B cell (primary cell): ENCODE measurements around the gene MPST. TPM values are rescaled to one million over a fixed set of nuclear protein-coding genes. Genes with fewer than 3 reads are reported as not detected.

Experiments
- ATAC-seq: fragments of 200-7000 bp; cut with Tn5 transposase; one replicate; pipeline ENCODE4 v1.10.0; 2021; ENCODE audit warnings: low read depth, mild to moderate bottlenecking, moderate number of reproducible peaks, moderate library complexity
- CTCF ChIA-PET: fragments of 350-600 bp; sonication (Branson Sonifier 250); formaldehyde crosslinking; loops from one replicate; lab custom pipeline; 2021; ENCODE audit warnings: antibody characterized with exemption, inconsistent platforms; lab: Charles Lee
- POLR2A ChIA-PET: fragments of 350-600 bp; sonication (Branson Sonifier 250); formaldehyde crosslinking; loops from one replicate; lab custom pipeline; 2021; ENCODE audit warnings: antibody characterized with exemption; lab: Charles Lee
- DNase-seq: peaks from one replicate; pipeline ENCODE4 v3.0.0; 2013
- H2AFZ ChIP-seq: 2 replicates; pipeline ENCODE4 v1.6.1; 2012; ENCODE audit warnings: mild to moderate bottlenecking, low read depth, low read length; ENCODE audit not compliant: insufficient read depth, poor library complexity, severe bottlenecking
- H3K27ac ChIP-seq, 2 donors: 1 replicate in 1 of 2; 2 replicates in 1 of 2; pipeline ENCODE4 v1.5.1; 2012 to 2013; ENCODE audit warnings: low read length in 2 of 2, mild to moderate bottlenecking in 2 of 2, moderate library complexity in 1 of 2
- H3K27me3 ChIP-seq, 4 experiments: fragments of 200-600 bp in 1 of 4; sonication (generic) in 1 of 4; replicated peaks in 1 of 4; 1 replicate in 2 of 4; 2 replicates in 2 of 4; pipeline versions ENCODE4 v1.6.1 to v1.7.0; 2013 to 2016; ENCODE audit warnings: low read length in 3 of 4, mild to moderate bottlenecking in 2 of 4, mixed read lengths in 1 of 4, moderate library complexity in 1 of 4; ENCODE audit not compliant: insufficient read depth in 4 of 4, control insufficient read depth in 3 of 4; ENCODE audit errors: control extremely low read depth in 1 of 4
- H3K36me3 ChIP-seq, 2 experiments: replicated peaks in 1 of 2; 1 replicate in 1 of 2; 2 replicates in 1 of 2; pipeline versions ENCODE4 v1.6.1 to v1.7.1; 2013; ENCODE audit warnings: low read length in 1 of 2; ENCODE audit not compliant: insufficient read depth in 2 of 2, control insufficient read depth in 1 of 2; ENCODE audit errors: control extremely low read depth in 1 of 2, extremely low read depth in 1 of 2
- H3K4me1 ChIP-seq, 2 donors: fragments of 200-600 bp in 1 of 2; sonication (generic) in 1 of 2; 1 replicate in 1 of 2; 2 replicates in 1 of 2; pipeline versions ENCODE4 v1.5.1 to v1.6.1; 2013 to 2017; ENCODE audit warnings: low read length in 2 of 2; ENCODE audit not compliant: control insufficient read depth in 2 of 2, insufficient read depth in 2 of 2
- H3K4me2 ChIP-seq: replicated peaks from 2 replicates; pipeline ENCODE3; 2012; ENCODE audit warnings: mild to moderate bottlenecking, low read depth, low read length; ENCODE audit not compliant: poor library complexity, severe bottlenecking
- H3K4me3 ChIP-seq, 5 experiments: fragments of 200-600 bp in 1 of 5; sonication (generic) in 1 of 5; 1 replicate in 3 of 5; 2 replicates in 2 of 5; pipeline versions ENCODE4 v1.5.1 to v1.7.0; 2011 to 2016; ENCODE audit warnings: low read length in 4 of 5, mild to moderate bottlenecking in 4 of 5, low read depth in 2 of 5, control low read depth in 1 of 5, moderate library complexity in 1 of 5; ENCODE audit not compliant: insufficient read depth in 1 of 5; ENCODE audit errors: control extremely low read depth in 1 of 5, extremely low read depth in 1 of 5
- H3K79me2 ChIP-seq: fragments of 200-600 bp; sonication (generic); one replicate; pipeline ENCODE4 v1.6.0; 2016; ENCODE audit warnings: low read length; ENCODE audit not compliant: control insufficient read depth, insufficient read depth
- H3K9ac ChIP-seq: fragments of 200-600 bp; sonication (generic); 2 replicates; pipeline ENCODE4 v1.6.1; 2017; ENCODE audit warnings: mild to moderate bottlenecking, low read length, moderate library complexity
- H3K9me3 ChIP-seq, 3 donors: one replicate each; pipeline versions ENCODE4 v1.6.1 to v1.7.1; 2013; ENCODE audit warnings: low read length in 2 of 3; ENCODE audit not compliant: control insufficient read depth in 2 of 3, insufficient read depth in 1 of 3; ENCODE audit errors: control extremely low read depth in 1 of 3
- H4K20me1 ChIP-seq: 2 replicates; pipeline ENCODE4 v1.6.0; 2012; ENCODE audit warnings: mild to moderate bottlenecking, low read length; ENCODE audit not compliant: insufficient read depth, control insufficient read depth, poor library complexity, severe bottlenecking
- H3K27ac Mint-ChIP-seq: one replicate; pipeline ENCODE4 v1.8.0; 2021; ENCODE audit warnings: mixed read lengths
- H3K27me3 Mint-ChIP-seq: one replicate; pipeline ENCODE4 v1.8.0; 2021; ENCODE audit warnings: mixed read lengths
- H3K4me1 Mint-ChIP-seq: one replicate; pipeline ENCODE4 v1.8.0; 2021; ENCODE audit warnings: mixed read lengths
- H3K4me3 Mint-ChIP-seq: one replicate; pipeline ENCODE4 v1.8.0; 2021; ENCODE audit warnings: mixed read lengths
- H3K9me3 Mint-ChIP-seq: one replicate; pipeline ENCODE4 v1.8.0; 2022; ENCODE audit warnings: mixed read lengths; ENCODE audit not compliant: insufficient read depth
- EZH2 ChIP-seq: IDR thresholded peaks from 2 replicates; pipeline ENCODE4 v1.6.1; 2012; ENCODE audit warnings: borderline replicate concordance, low read depth, mild to moderate bottlenecking, moderate library complexity, low read length; ENCODE audit not compliant: insufficient read depth, poor library complexity, severe bottlenecking
- WGBS: methylation state at CpG from one replicate; pipeline ENCODE4 v1.1.5; 2013; ENCODE audit warnings: missing lambda C conversion rate; ENCODE audit not compliant: insufficient coverage; 5-methylcytosine and 5-hydroxymethylcytosine counted together
- intact Hi-C: fragments of 100-400 bp; cut with micrococcal nuclease; formaldehyde crosslinking; loops from one replicate; pipeline ENCODE4 v1.10.0; 2022
- polyA plus RNA-seq: library from polyadenylated mRNA; depleted of rRNA; stranded (reverse); fragments of >200 nt; gene quantifications from 2 replicates; pipeline ENCODE4 v1.2.3, GENCODE V29; 2012
- total RNA-seq, 2 donors: library from RNA; stranded (reverse); fragments of 120-200 nt in 1 of 2; gene quantifications; 1 replicate in 1 of 2; 2 replicates in 1 of 2; pipeline versions ENCODE4 v1.2.3 to v1.2.4, GENCODE V29; 2013 to 2022
- TF ChIP-seq, protein P1 (sequence below): fragments of 200-600 bp; IDR thresholded peaks from one replicate; pipeline ENCODE4 v1.8.0; 2022; ENCODE audit warnings: antibody characterized with exemption, mild to moderate bottlenecking

The MPST gene
- total and polyA plus RNA-seq, 2 donors (not counting 1 experiment from before 2014, with no cell fraction given), result 11.2 to 17.7 TPM

- intact Hi-C loops, result no loop called here
- Mint-ChIP-seq H3K4me3 (no peak overlapping the region), H3K9me3 (peaks cover 8% of the 10 kb centered on the region), H3K27ac (no peak overlapping the region), H3K4me1 (peaks cover 9% of the 10 kb centered on the region), H3K27me3 (peaks cover 18% of the 10 kb centered on the region)
- H2AFZ ChIP-seq, result no peak overlapping the region
- peaks cover 0 to 11% of the 10 kb centered on the region in 2 donors for H3K4me1 ChIP-seq
- TF ChIP-seq, protein P1, sequence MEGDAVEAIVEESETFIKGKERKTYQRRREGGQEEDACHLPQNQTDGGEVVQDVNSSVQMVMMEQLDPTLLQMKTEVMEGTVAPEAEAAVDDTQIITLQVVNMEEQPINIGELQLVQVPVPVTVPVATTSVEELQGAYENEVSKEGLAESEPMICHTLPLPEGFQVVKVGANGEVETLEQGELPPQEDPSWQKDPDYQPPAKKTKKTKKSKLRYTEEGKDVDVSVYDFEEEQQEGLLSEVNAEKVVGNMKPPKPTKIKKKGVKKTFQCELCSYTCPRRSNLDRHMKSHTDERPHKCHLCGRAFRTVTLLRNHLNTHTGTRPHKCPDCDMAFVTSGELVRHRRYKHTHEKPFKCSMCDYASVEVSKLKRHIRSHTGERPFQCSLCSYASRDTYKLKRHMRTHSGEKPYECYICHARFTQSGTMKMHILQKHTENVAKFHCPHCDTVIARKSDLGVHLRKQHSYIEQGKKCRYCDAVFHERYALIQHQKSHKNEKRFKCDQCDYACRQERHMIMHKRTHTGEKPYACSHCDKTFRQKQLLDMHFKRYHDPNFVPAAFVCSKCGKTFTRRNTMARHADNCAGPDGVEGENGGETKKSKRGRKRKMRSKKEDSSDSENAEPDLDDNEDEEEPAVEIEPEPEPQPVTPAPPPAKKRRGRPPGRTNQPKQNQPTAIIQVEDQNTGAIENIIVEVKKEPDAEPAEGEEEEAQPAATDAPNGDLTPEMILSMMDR, result no peak
- TF ChIP-seq EZH2, result no peak
- H3K9ac ChIP-seq, result no peak overlapping the region
- peaks cover 0 to 24% (median 2%) of the 10 kb centered on the region in 4 experiments for H3K27me3 ChIP-seq
- DNase-seq (no peak), ATAC-seq (no peak)
- no peak overlapping the region for H3K4me3 ChIP-seq
- no peaks in the 10 kb centered on the region for H3K36me3 ChIP-seq
- no peak overlapping the region for H3K27ac ChIP-seq
- H3K9me3 ChIP-seq, result peaks cover 9 to 12% (median 11%) of the 10 kb centered on the region in 3 donors
- H3K4me2 ChIP-seq, result no peak overlapping the region
- POLR2A ChIA-PET, result interaction anchor here (0.6 kb wide), 1 partner anchor 703 kb away, joined by 5 read pairs; no protein-coding TSS in a partner anchor
- H3K79me2 ChIP-seq, result no peaks in the 10 kb centered on the region
- WGBS, result 92% methylated on average over 12 of the region's 16 CpGs
- CTCF ChIA-PET, result interaction anchor here (0.7 to 9.6 kb wide), 8 partner anchors 15 to 429 kb away, joined by 3 to 62 read pairs (median 3); partner anchors contain the start of gene NCF4
- no peaks in the 10 kb centered on the region for H4K20me1 ChIP-seq
Observed at GRCh38 chr22:36981247-36981775, 38.2 kb upstream of the MPST start.

DNA sequence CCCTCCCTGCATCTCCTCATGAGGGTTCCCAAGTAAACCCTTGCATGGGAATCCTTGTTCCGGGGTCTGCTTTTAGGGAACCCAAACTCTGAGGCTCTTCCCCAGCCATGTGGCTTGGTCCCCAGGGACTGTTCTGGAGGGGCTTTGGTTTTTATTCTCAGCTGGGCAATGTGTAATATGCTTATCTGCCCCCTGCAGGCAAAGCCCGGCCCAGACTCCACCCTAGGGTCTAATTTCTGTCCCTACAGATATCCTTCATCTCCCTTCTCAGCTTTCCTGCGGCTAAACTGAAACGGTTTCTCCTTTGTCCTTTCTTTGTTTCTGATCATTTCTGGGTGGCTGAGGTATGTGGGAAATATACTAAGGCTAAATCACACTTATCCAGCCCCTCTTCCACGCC is 37.4 kb upstream of the MPST start:
- Histone ChIP-seq H3K4me3 (no peak overlapping the region), H2AFZ (no peak overlapping the region), H3K9ac (no peak overlapping the region), H3K4me1 (peaks cover 0 to 9% of the 10 kb centered on the region in 2 donors), H3K9me3 (peaks cover 11 to 14% (median 12%) of the 10 kb centered on the region in 3 donors), H4K20me1 (no peaks in the 10 kb centered on the region), H3K27me3 (peaks cover 0 to 24% (median 2%) of the 10 kb centered on the region in 4 experiments), H3K4me2 (no peak overlapping the region), H3K79me2 (no peaks in the 10 kb centered on the region), H3K27ac (no peak overlapping the region), H3K36me3 (no peaks in the 10 kb centered on the region)
- intact Hi-C loops, result no loop called here
- CTCF ChIA-PET, result interaction anchor here (0.9 to 9.6 kb wide), 6 partner anchors 14 to 430 kb away, joined by 3 to 62 read pairs (median 8); no protein-coding TSS in a partner anchor
- POLR2A ChIA-PET, result interaction anchor here (0.6 kb wide), 1 partner anchor 704 kb away, joined by 5 read pairs; no protein-coding TSS in a partner anchor
- Mint-ChIP-seq H3K9me3 (peaks cover 12% of the 10 kb centered on the region), H3K4me1 (peaks cover 8% of the 10 kb centered on the region), H3K4me3 (no peak overlapping the region), H3K27ac (no peak overlapping the region), H3K27me3 (peaks cover 23% of the 10 kb centered on the region)
- TF ChIP-seq EZH2, result no peak
- TF ChIP-seq, protein P1, result no peak
- ATAC-seq (no peak), DNase-seq (no peak)
- WGBS, result no CpG with 5 or more reads among the region's 5 CpGs
